Breast epithelium (tissue), 3 donors: ENCODE measurements around the gene TMIE.

Source experiments
- CTCF ChIP-seq, 3 donors: fragments of 450-650 bp; IDR thresholded peaks; one replicate each; pipeline ENCODE4 v1.5.1; 2016 to 2017; ENCODE audit warnings: antibody characterized with exemption in 3 of 3, mild to moderate bottlenecking in 3 of 3, moderate library complexity in 3 of 3
- POLR2A ChIP-seq: fragments of 450-650 bp; IDR thresholded peaks from one replicate; pipeline ENCODE4 v1.6.1; 2016; ENCODE audit warnings: antibody characterized with exemption, mild to moderate bottlenecking, moderate library complexity
- POLR2AphosphoS5 ChIP-seq, 3 donors: sonication (generic); formaldehyde crosslinking; IDR thresholded peaks; one replicate each; pipeline ENCODE4 v1.6.1; 2017; ENCODE audit warnings: antibody characterized with exemption in 3 of 3

GRCh38 chr3:46695177-46695961, 5.8 kb upstream of the TMIE start:
- no peak for TF ChIP-seq POLR2A
- peak in 1 of 3 donors; percentile 10 for TF ChIP-seq CTCF (IDR thresholded peaks at IDR 0.05)
- TF ChIP-seq POLR2AphosphoS5 (IDR thresholded peaks at IDR 0.05): peak in 2 of 3 donors; percentile 10 to 13
